ENCODE measurements around the gene OLFML2B. TPM values are rescaled to one million over a fixed set of nuclear protein-coding genes. Genes with fewer than 3 reads are reported as not detected.

The OLFML2B gene
- total RNA-seq, 4 donors from 2014 or later, result 18.6 to 42.3 (median 20.9) TPM

GRCh38 chr1:162028726-162029125 is 5.1 kb upstream of the OLFML2B start:
- Histone ChIP-seq H3K9me3 (no peaks in the 10 kb centered on the region), H3K27me3 (no peaks in the 10 kb centered on the region), H3K4me3 (no peak overlapping the region), H3K27ac (no peak overlapping the region), H3K4me1 (peaks cover 0 to 14% (median 1%) of the 10 kb centered on the region in 4 donors), H3K36me3 (no peaks in the 10 kb centered on the region)
- no peak for DNase-seq (ENCODE audit: low spot score in 2 of 2)
- 70 to 71% methylated on average over 6 of the region's 6 CpGs for WGBS, 2 donors
- TF ChIP-seq CTCF (IDR thresholded peaks at IDR 0.05) (no peak), EP300 (IDR thresholded peaks at IDR 0.05) (peak in 1 of 2 donors; percentile 48)

- no peak for DNase-seq (ENCODE audit: low spot score in 2 of 2)
- Histone ChIP-seq H3K9me3 (no peaks in the 10 kb centered on the region), H3K27me3 (no peaks in the 10 kb centered on the region), H3K4me3 (no peak overlapping the region), H3K27ac (no peak overlapping the region), H3K4me1 (peaks cover 0 to 21% (median 6%) of the 10 kb centered on the region in 4 donors), H3K36me3 (no peaks in the 10 kb centered on the region)
- TF ChIP-seq EP300 (IDR thresholded peaks at IDR 0.05) (no peak), POLR2A (IDR thresholded peaks at IDR 0.05) (no peak), CTCF (IDR thresholded peaks at IDR 0.05) (no peak)
- 69 to 73% methylated on average over 2 of the region's 2 CpGs for WGBS, 2 donors
These were observed 3.2 kb upstream of the OLFML2B start for GRCh38 chr1:162026881-162027280.

GRCh38 chr1:162025541-162025940 is 1.9 kb upstream of the OLFML2B start:
- WGBS, 2 donors, result 94 to 95% methylated on average over 2 of the region's 2 CpGs
- DNase-seq (ENCODE audit: low spot score in 2 of 2), result no peak
- H3K4me3 ChIP-seq, result no peak overlapping the region
- no peak for TF ChIP-seq POLR2A (IDR thresholded peaks at IDR 0.05)
- no peak for TF ChIP-seq EP300 (IDR thresholded peaks at IDR 0.05)
- TF ChIP-seq CTCF (IDR thresholded peaks at IDR 0.05), result no peak
- H3K9me3 ChIP-seq, result no peaks in the 10 kb centered on the region
- H3K4me1 ChIP-seq, result peaks cover 0 to 35% (median 12%) of the 10 kb centered on the region in 4 donors
- H3K36me3 ChIP-seq, result no peaks in the 10 kb centered on the region
- H3K27me3 ChIP-seq, result no peaks in the 10 kb centered on the region
- H3K27ac ChIP-seq, result no peak overlapping the region

DNA sequence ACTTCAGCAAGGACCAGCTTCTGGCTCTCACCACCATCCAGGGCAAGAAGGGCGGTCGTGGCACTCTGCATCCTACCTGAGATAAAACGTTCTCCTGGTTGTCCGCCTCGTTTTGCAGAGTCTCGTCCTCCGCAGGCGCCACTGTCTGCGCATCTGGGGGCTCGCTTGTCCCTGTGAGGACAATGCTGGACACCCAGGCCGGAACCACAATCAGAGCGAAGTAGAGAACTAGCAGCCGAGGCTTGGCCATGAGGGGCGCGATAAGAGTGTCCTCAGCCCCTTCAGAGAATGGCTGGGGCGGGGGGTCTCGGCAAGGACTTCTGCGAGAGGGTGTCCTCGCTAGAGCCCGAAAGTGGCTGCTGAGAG is 505 bp downstream of the OLFML2B start:
- H3K4me1 ChIP-seq, result peaks cover 0 to 52% (median 23%) of the 10 kb centered on the region in 4 donors
- H3K27me3 ChIP-seq, result no peaks in the 10 kb centered on the region
- peaks cover 0 to under 1% (median 0%) of the 10 kb centered on the region in 3 donors for H3K36me3 ChIP-seq
- peak overlapping the region; percentile 43 to 80 (median 60) for H3K4me3 ChIP-seq
- no peaks in the 10 kb centered on the region for H3K9me3 ChIP-seq
- TF ChIP-seq CTCF (IDR thresholded peaks at IDR 0.05) (no peak), EP300 (IDR thresholded peaks at IDR 0.05) (no peak), POLR2A (IDR thresholded peaks at IDR 0.05) (no peak)
- 15 to 20% methylated on average over 20 of the region's 20 CpGs for WGBS, 2 donors
- DNase-seq (ENCODE audit: low spot score in 2 of 2), result no peak
- peak overlapping the region; percentile 51 to 89 (median 78) for H3K27ac ChIP-seq

- peak overlapping the region; percentile 51 to 89 (median 78) for H3K27ac ChIP-seq
- no peak for TF ChIP-seq EP300 (IDR thresholded peaks at IDR 0.05)
- TF ChIP-seq POLR2A (IDR thresholded peaks at IDR 0.05), result no peak
- TF ChIP-seq CTCF (IDR thresholded peaks at IDR 0.05), result no peak
- no peak for DNase-seq (ENCODE audit: low spot score in 2 of 2)
- H3K36me3 ChIP-seq, result peaks cover 0 to 6% (median 0%) of the 10 kb centered on the region in 3 donors
- H3K4me1 ChIP-seq, result peaks cover 0 to 54% (median 23%) of the 10 kb centered on the region in 4 donors
- no peaks in the 10 kb centered on the region for H3K9me3 ChIP-seq
- H3K4me3 ChIP-seq, result peak overlapping the region; percentile 43 to 80 (median 60)
- H3K27me3 ChIP-seq, result no peaks in the 10 kb centered on the region
- 27 to 35% methylated on average over 9 of the region's 9 CpGs for WGBS, 2 donors
These were observed 1.0 kb downstream of the OLFML2B start for GRCh38 chr1:162022626-162023025.
